Activated T-helper 1 cell treated with Interleukin-2 at 50 U/mL for 16 hours (primary cell): Measurements from ENCODE around the gene STIP1.
"Not testable (repeated sequence)": the region's sequence is repeated elsewhere in the genome, so short reads cannot be mapped to it uniquely, and the experiment has no call there.

ENCODE experiments used
- DNase-seq: peaks from one replicate; pipeline ENCODE4 v3.0.0-alpha.2; 2020; ENCODE audit warnings: low read depth

Gene STIP1

GRCh38 chr11:64238076-64238475 is 52.1 kb downstream of the STIP1 start:
- DNase-seq = no peak

GRCh38 chr11:64238999-64239398 is 53.0 kb downstream of the STIP1 start:
- DNase-seq = no peak

GRCh38 chr11:64239662-64240434 is 53.9 kb downstream of the STIP1 start:
- no peak for DNase-seq

GRCh38 chr11:64240435-64241240 is 54.7 kb downstream of the STIP1 start, which contains the start of gene FKBP2:
TSS of gene FKBP2 (plus strand) at chr11:64241095. CDS start at chr11:64242388, 1,293 bp downstream.
- DNase-seq = peak; percentile 98

GRCh38 chr11:64241241-64241490 is 55.2 kb downstream of the STIP1 start:
- DNase-seq = peak; percentile 100

GRCh38 chr11:64241491-64242374 is 55.8 kb downstream of the STIP1 start:
- no peak for DNase-seq

- no peak for DNase-seq
Measured at GRCh38 chr11:64243236-64243854, 57.4 kb downstream of the STIP1 start.

GRCh38 chr11:64244107-64244506 is 58.1 kb downstream of the STIP1 start:
- DNase-seq = no peak

GRCh38 chr11:64244966-64245365 is 59.0 kb downstream of the STIP1 start:
- no peak for DNase-seq

- no peak for DNase-seq
Measured at GRCh38 chr11:64245401-64245796, 59.4 kb downstream of the STIP1 start.

GRCh38 chr11:64245797-64246620 is 60.0 kb downstream of the STIP1 start:
- DNase-seq = peak; percentile 57

- DNase-seq = not testable (repeated sequence)
Measured at GRCh38 chr11:64246621-64246870, 60.6 kb downstream of the STIP1 start.

- peak; percentile 68 for DNase-seq
Measured at GRCh38 chr11:64246871-64247728, 61.1 kb downstream of the STIP1 start, which contains the start of gene PPP1R14B. TSS of gene PPP1R14B (minus strand) at chr11:64246943. CDS start at chr11:64246673, 270 bp downstream.

- DNase-seq = no peak
Measured at GRCh38 chr11:64247729-64248531, 62.0 kb downstream of the STIP1 start.

- no peak for DNase-seq
Measured at GRCh38 chr11:64248578-64248977, 62.6 kb downstream of the STIP1 start.

GRCh38 chr11:64249038-64249437 is 63.1 kb downstream of the STIP1 start:
- DNase-seq = no peak

GRCh38 chr11:64249563-64250414 is 63.8 kb downstream of the STIP1 start:
- no peak for DNase-seq

GRCh38 chr11:64250415-64251015 is 64.5 kb downstream of the STIP1 start:
- DNase-seq = no peak
